ENCODE results near the gene AK9. TPM values are rescaled to one million over a fixed set of nuclear protein-coding genes. Genes with fewer than 3 reads are reported as not detected.

The AK9 gene
- total RNA-seq, 4 donors from 2014 or later = 3.9 to 8.2 (median 7.1) TPM

DNA sequence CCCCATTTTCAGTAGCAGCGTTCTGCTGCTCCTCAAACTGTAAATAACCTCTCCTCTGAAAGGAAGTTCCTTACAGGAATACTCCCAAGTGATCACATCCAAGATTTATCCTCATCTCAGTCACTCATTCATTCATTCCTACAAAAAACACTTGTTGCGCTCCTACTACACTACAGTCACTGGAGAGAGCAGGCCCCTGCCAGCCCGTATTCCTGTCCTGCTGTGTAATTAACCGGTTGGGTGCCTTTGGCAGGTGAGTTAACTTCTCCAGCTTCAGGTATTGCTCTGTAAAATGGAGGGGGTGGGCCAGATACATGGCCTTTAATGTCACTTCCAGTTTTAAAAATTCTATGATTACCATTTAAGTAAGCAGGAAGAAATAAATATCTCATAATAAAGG lies 192.9 kb downstream of the AK9 start:
- no peaks in the 10 kb centered on the region for H3K36me3 ChIP-seq
- in situ Hi-C loops (cut with MboI; ENCODE audit: low sequenced_read_pairs in 4 of 4) (no loop called here), intact Hi-C loops (cut with DNase I; ENCODE audit: low total_unique reads) (no loop called here)
- ATAC-seq (no peak), DNase-seq (no peak)
- H3K9me3 ChIP-seq = no peaks in the 10 kb centered on the region
- H3K27ac ChIP-seq = no peak overlapping the region
- no peaks in the 10 kb centered on the region for H3K27me3 ChIP-seq
- H3K4me3 ChIP-seq = no peak overlapping the region
- TF ChIP-seq, protein P1, sequence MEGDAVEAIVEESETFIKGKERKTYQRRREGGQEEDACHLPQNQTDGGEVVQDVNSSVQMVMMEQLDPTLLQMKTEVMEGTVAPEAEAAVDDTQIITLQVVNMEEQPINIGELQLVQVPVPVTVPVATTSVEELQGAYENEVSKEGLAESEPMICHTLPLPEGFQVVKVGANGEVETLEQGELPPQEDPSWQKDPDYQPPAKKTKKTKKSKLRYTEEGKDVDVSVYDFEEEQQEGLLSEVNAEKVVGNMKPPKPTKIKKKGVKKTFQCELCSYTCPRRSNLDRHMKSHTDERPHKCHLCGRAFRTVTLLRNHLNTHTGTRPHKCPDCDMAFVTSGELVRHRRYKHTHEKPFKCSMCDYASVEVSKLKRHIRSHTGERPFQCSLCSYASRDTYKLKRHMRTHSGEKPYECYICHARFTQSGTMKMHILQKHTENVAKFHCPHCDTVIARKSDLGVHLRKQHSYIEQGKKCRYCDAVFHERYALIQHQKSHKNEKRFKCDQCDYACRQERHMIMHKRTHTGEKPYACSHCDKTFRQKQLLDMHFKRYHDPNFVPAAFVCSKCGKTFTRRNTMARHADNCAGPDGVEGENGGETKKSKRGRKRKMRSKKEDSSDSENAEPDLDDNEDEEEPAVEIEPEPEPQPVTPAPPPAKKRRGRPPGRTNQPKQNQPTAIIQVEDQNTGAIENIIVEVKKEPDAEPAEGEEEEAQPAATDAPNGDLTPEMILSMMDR (IDR thresholded peaks at IDR 0.05 in 4 of 5, conservative IDR thresholded peaks at IDR 0.05 in 1 of 5) = no peak
- TF ChIP-seq POLR2A (IDR thresholded peaks at IDR 0.05) = no peak
- no peaks in the 10 kb centered on the region for H3K4me1 ChIP-seq

DNA sequence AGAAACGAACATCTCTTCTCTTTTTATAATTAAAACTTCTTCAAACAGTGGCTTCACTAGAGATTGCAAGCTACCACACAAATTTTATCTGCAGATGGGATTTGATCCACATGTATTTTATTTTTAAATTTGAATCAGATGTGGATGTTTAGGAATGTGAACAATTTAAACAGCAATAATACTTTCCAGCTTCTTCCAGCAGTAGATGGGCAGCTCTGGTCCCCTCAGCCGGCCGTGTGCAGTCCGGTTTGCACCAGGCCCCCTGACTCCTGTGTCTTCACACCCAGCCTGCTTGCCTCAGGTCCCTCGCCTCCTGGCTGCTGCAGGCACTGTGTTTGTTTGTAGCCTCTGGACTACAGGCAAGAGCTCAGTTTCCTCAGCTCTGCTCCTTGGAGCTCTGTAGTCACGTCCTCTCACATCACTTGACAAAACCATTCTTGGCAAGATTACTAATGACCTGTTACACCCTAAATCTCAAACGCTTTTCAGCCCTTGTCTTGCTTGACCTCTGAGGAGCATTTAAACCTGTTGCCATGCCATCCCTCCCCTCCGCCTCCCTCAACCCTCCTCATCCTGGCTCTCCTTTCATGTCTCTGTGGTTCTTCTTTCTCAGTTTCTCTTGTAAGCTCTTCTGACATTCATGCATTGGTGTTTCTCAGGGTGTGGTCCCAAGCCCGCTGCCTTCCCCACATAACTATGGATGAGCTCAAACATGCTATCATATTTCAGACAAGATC lies 194.8 kb downstream of the AK9 start:
- DNase-seq = no peak

DNA sequence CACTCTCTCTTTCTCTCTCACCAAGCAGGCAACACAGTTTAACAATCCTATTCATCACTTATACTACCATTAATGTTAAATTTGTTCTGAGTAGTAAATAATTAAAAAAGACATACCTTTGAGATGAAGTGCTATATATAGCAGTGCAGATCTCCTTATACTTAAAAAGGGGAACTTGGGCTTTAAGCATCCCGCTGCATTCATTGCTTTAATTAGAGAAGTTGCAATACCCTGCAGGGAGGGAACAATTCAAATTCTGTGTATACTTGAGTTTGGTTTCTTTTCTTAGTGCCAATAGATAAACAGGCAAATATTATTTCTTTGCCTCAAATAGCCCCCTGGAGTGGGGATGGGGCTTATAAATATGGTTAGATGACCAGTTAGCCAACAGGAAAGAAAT lies 197.1 kb downstream of the AK9 start:
- Histone ChIP-seq H3K27ac (no peak overlapping the region), H3K4me3 (no peak overlapping the region), H3K27me3 (no peaks in the 10 kb centered on the region), H3K4me1 (no peaks in the 10 kb centered on the region), H3K36me3 (no peaks in the 10 kb centered on the region), H3K9me3 (no peaks in the 10 kb centered on the region)
- ATAC-seq (no peak), DNase-seq (no peak)
- in situ Hi-C loops (cut with MboI; ENCODE audit: low sequenced_read_pairs in 4 of 4) = no loop called here
- intact Hi-C loops (cut with DNase I; ENCODE audit: low total_unique reads) = no loop called here
- TF ChIP-seq, protein P1 (IDR thresholded peaks at IDR 0.05 in 4 of 5, conservative IDR thresholded peaks at IDR 0.05 in 1 of 5) = no peak
- no peak for TF ChIP-seq POLR2A (IDR thresholded peaks at IDR 0.05)

More for the DNA sequence above, 194.8 kb downstream of the AK9 start:
- no peak overlapping the region for H3K27ac ChIP-seq
- H3K36me3 ChIP-seq = no peaks in the 10 kb centered on the region
- TF ChIP-seq, protein P1 (IDR thresholded peaks at IDR 0.05 in 4 of 5, conservative IDR thresholded peaks at IDR 0.05 in 1 of 5) = no peak
- no peak for TF ChIP-seq POLR2A (IDR thresholded peaks at IDR 0.05)
- H3K9me3 ChIP-seq = no peaks in the 10 kb centered on the region
- in situ Hi-C loops (cut with MboI; ENCODE audit: low sequenced_read_pairs in 4 of 4) (no loop called here), intact Hi-C loops (cut with DNase I; ENCODE audit: low total_unique reads) (no loop called here)
- no peak for ATAC-seq
- H3K27me3 ChIP-seq = no peaks in the 10 kb centered on the region
- no peaks in the 10 kb centered on the region for H3K4me1 ChIP-seq
- H3K4me3 ChIP-seq = no peak overlapping the region

DNA sequence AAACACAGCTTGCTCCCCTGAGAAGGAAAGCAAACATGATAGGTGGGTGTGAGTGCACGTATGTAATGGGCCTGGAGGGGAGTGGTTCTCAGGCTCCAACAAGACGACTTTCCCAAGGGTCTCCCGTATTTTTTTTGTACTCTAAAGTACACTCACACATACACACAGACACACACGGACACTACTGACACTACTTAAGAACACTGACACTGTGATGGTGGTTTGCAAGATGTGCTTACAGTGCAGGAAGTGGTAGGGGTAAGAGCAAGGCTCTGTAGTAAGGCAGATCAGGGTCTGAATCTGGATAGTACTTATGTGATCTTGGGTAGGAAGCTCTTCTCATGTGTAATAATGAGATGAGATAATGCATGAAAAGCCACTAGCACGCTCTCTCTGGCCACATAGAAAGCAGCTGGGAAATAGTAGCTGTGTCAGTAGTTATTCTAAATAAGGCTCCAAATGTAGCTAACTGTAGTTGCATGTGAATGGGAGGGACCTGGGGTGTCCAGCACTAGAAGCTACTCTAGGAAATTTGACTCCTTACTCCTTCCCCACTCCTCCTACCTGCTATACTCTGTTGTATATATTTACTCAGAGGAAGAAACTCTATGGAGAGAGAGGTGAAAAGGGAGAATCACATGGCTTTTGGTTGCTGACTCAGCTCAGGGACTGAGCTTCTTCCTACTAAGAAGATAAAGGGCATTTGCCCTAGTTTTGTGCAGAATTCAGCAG lies 199.6 kb downstream of the AK9 start:
- intact Hi-C loops (cut with DNase I; ENCODE audit: low total_unique reads) (no loop called here), in situ Hi-C loops (cut with MboI; ENCODE audit: low sequenced_read_pairs in 4 of 4) (no loop called here)
- Histone ChIP-seq H3K36me3 (no peaks in the 10 kb centered on the region), H3K27ac (no peak overlapping the region), H3K4me3 (no peak overlapping the region), H3K27me3 (no peaks in the 10 kb centered on the region), H3K9me3 (no peaks in the 10 kb centered on the region), H3K4me1 (no peaks in the 10 kb centered on the region)
- TF ChIP-seq POLR2A (IDR thresholded peaks at IDR 0.05) = no peak
- TF ChIP-seq, protein P1 (IDR thresholded peaks at IDR 0.05 in 4 of 5, conservative IDR thresholded peaks at IDR 0.05 in 1 of 5) = no peak
- DNase-seq = no peak
- ATAC-seq = no peak

Data from gastrocnemius medialis (tissue), 4 donors.